Omental fat pad (tissue), 4 donors: Measurements from ENCODE around the gene PCLO. TPM values are rescaled to one million over a fixed set of nuclear protein-coding genes. Genes with fewer than 3 reads are reported as not detected.

ENCODE experiments used
- ATAC-seq: fragments of 150-250 bp; one replicate; pipeline ENCODE4 v1.9.1; 2016; ENCODE audit warnings: mild to moderate bottlenecking, moderate library complexity; ENCODE audit not compliant: low FRiP score
- DNase-seq: peaks from one replicate; pipeline ENCODE4 v3.0.0-alpha.2; 2019; ENCODE audit warnings: low spot score
- total RNA-seq, 4 donors: library from RNA; depleted of rRNA; stranded (reverse); fragments of >200 nt; gene quantifications; one replicate each; pipeline ENCODE4 v1.1.0, GENCODE V29; 2016
- TF ChIP-seq, protein P1 (sequence below), 3 donors: fragments of 450-650 bp; IDR thresholded peaks; one replicate each; pipeline ENCODE4 v1.5.1; 2016 to 2017; ENCODE audit warnings: antibody characterized with exemption in 3 of 3, mild to moderate bottlenecking in 3 of 3, moderate library complexity in 2 of 3

PCLO gene
- total RNA-seq, 4 donors from 2014 or later: 0.75 to 5.7 (median 2.0) TPM

- DNase-seq (no peak), ATAC-seq (no peak)
- TF ChIP-seq, protein P1, sequence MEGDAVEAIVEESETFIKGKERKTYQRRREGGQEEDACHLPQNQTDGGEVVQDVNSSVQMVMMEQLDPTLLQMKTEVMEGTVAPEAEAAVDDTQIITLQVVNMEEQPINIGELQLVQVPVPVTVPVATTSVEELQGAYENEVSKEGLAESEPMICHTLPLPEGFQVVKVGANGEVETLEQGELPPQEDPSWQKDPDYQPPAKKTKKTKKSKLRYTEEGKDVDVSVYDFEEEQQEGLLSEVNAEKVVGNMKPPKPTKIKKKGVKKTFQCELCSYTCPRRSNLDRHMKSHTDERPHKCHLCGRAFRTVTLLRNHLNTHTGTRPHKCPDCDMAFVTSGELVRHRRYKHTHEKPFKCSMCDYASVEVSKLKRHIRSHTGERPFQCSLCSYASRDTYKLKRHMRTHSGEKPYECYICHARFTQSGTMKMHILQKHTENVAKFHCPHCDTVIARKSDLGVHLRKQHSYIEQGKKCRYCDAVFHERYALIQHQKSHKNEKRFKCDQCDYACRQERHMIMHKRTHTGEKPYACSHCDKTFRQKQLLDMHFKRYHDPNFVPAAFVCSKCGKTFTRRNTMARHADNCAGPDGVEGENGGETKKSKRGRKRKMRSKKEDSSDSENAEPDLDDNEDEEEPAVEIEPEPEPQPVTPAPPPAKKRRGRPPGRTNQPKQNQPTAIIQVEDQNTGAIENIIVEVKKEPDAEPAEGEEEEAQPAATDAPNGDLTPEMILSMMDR (IDR thresholded peaks at IDR 0.05): no peak
Observed at GRCh38 chr7:83142365-83142764, 20.3 kb downstream of the PCLO start.

DNA sequence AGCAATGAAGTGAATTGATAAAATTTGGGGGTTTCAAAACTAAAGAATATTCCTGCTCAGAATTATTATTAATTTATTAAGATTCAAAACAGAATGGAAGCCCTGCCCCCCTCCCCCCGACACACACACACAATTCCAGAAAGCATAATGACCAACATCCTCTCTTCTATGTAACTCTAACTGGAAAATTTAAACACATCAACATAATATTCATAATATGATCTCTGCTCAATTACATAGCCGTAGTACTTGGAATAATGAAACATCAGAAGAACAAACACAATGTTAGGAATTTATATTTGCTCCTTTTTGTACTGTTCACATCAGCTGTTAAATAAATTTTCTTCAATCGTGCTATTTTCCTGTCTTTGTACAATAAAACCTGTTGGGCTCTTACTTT lies 20.8 kb downstream of the PCLO start:
- no peak for DNase-seq
- no peak for ATAC-seq
- TF ChIP-seq, protein P1 (IDR thresholded peaks at IDR 0.05): no peak

DNA sequence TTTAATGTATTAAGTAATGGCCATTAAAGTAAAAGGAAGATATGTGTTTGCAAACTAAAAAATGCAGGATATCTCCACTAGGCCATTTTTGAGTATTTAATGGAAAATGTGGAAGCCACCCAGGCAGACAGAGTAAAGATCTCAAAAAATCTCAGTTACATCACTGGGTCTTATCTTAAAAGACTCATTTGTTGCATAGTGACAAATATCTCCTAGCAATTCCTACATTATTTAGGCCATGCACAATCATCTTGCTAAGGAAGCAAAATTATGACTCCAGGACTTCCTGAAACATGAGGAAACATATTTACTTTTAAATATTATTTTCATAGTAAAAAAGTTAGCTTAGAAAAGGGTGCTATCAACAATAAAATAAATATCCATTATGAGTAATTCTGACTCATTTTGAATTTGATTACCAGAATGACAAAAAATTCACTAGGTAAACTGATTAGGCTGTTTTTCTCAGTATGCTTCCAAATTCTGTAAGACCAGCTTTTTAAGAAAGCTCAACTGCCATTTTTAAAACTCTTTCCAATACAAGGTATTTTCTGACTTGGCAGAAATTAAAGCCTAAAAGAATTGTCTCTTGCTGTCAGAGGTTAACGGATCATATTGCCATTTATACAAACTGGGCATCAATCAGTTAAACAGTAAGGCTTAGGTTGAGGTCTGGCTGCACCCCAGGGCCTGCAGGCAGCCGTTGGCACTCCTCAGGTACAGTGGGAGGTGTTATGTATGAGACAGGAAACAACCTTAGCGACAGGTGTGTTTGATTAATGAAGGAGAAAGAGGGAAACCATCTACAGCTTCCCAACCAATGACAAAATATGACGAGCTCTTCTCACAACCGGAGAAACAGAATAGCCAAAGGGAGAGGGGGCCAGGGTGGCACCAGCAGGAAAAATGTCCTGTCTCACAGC lies 31.8 kb downstream of the PCLO start:
- ATAC-seq (no peak), DNase-seq (no peak)
- TF ChIP-seq, protein P1 (IDR thresholded peaks at IDR 0.05): no peak

GRCh38 chr7:83130191-83130590 lies 32.5 kb downstream of the PCLO start:
- DNase-seq (no peak), ATAC-seq (no peak)
- TF ChIP-seq, protein P1 (IDR thresholded peaks at IDR 0.05): no peak

- DNase-seq (no peak), ATAC-seq (no peak)
- TF ChIP-seq, protein P1 (IDR thresholded peaks at IDR 0.05): no peak
Observed at GRCh38 chr7:83119494-83119893, 43.2 kb downstream of the PCLO start.

DNA sequence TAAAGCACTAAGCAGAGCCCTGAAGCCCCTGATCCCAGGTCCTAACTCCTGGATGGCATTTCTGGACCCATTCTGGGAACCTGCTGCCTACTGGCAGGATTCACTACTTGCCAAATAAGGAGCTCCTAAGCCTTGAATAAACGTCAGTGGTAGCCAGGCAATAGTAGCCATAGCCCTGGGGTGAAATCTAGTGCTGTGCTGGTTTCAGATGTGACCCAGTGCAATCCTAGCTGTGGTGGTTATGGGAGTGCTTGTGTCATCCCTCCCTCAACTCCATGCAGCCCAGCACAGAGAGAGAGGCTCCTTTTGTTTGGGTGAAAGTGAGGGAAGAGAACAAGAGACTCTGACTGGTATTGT lies 43.7 kb downstream of the PCLO start:
- TF ChIP-seq, protein P1 (IDR thresholded peaks at IDR 0.05): no peak
- no peak for ATAC-seq
- no peak for DNase-seq
